Sigmoid colon (tissue), 4 donors: ENCODE measurements around the gene GLG1.

Experiments used
- CTCF ChIP-seq, 4 experiments: fragments of 450-650 bp in 3 of 4; fragments of 200-600 bp in 1 of 4; IDR thresholded peaks; one replicate each; pipeline ENCODE4 v1.5.1; 2016 to 2019; ENCODE audit warnings: antibody characterized with exemption in 4 of 4, mild to moderate bottlenecking in 3 of 4, moderate library complexity in 2 of 4
- POLR2AphosphoS5 ChIP-seq, 4 donors: sonication (generic); formaldehyde crosslinking; IDR thresholded peaks; one replicate each; pipeline ENCODE4 v1.6.1; 2017; ENCODE audit warnings: antibody characterized with exemption in 4 of 4

GRCh38 chr16:74447578-74447977 lies 159.3 kb downstream of the GLG1 start:
- TF ChIP-seq CTCF (IDR thresholded peaks at IDR 0.05) (no peak), POLR2AphosphoS5 (IDR thresholded peaks at IDR 0.05) (no peak)
